GM12801 (cell line): ENCODE data around the gene DBNDD2.

Experiments used
- TF ChIP-seq, protein P1 (sequence below): IDR thresholded peaks from one replicate; pipeline ENCODE4 v1.5.1; 2011; ENCODE audit warnings: control low read depth; ENCODE audit not compliant: insufficient read length; ENCODE audit errors: extremely low read depth

The DBNDD2 gene, protein sequence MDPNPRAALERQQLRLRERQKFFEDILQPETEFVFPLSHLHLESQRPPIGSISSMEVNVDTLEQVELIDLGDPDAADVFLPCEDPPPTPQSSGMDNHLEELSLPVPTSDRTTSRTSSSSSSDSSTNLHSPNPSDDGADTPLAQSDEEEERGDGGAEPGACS

GRCh38 chr20:45407783-45408645, at the start of gene DBNDD2:
TSS of gene DBNDD2 (plus strand) at chr20:45408289. CDS start at chr20:45408468, 179 bp downstream.
- TF ChIP-seq, protein P1, sequence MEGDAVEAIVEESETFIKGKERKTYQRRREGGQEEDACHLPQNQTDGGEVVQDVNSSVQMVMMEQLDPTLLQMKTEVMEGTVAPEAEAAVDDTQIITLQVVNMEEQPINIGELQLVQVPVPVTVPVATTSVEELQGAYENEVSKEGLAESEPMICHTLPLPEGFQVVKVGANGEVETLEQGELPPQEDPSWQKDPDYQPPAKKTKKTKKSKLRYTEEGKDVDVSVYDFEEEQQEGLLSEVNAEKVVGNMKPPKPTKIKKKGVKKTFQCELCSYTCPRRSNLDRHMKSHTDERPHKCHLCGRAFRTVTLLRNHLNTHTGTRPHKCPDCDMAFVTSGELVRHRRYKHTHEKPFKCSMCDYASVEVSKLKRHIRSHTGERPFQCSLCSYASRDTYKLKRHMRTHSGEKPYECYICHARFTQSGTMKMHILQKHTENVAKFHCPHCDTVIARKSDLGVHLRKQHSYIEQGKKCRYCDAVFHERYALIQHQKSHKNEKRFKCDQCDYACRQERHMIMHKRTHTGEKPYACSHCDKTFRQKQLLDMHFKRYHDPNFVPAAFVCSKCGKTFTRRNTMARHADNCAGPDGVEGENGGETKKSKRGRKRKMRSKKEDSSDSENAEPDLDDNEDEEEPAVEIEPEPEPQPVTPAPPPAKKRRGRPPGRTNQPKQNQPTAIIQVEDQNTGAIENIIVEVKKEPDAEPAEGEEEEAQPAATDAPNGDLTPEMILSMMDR: no peak

DNA sequence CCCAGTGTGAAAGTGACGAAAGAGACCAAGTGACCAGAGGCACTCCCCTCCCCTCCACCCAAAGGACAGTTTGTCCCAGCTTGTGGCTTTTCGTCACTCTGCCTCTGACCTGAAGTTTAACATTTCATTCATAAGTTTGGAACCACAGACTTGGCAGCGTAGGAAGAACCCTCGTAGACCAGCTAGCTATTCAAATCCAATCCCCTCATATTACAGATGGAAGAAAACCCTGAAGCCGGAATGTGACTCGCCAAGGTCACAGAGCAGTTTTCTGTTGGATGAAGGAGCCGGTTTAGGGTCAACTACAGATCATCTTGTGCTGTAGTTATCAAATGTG, 49.1 kb upstream of the DBNDD2 start:
- TF ChIP-seq, protein P1: no peak

DNA sequence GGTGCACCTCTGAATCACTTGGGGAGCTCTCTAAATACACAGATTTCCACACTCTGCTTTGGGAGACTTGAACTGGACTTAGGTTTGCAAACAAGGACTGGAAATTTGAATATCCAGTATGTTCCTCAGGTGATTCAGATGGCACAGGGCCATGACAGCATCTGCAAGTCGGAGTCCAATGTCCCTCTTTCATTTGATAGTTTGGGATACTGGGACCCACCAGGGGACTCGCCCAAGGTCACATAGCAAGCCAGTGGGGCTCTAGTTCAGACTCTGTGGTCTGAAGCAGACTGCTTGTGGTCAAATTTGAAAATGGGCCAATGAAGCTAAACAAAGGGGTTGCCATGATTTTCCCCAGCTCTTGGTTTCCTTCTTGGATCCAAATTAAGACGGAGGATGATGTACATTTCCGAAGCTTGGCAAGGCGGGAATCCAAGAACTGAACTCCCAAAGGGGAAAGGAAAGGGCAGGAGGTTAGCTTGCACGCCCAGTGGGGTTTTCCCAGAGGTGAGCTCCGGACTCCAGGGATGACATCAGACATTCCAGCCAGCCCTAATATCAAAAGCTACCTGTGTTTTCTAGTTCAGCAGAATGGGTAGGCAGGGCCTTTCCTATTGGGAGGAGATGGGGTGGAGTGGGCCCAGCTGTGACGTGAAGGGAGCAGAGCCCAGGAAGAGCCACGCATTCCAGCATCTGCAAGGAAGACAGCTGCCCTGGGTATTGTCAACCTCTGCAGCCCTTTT, 48.5 kb upstream of the DBNDD2 start:
- TF ChIP-seq, protein P1: no peak

DNA sequence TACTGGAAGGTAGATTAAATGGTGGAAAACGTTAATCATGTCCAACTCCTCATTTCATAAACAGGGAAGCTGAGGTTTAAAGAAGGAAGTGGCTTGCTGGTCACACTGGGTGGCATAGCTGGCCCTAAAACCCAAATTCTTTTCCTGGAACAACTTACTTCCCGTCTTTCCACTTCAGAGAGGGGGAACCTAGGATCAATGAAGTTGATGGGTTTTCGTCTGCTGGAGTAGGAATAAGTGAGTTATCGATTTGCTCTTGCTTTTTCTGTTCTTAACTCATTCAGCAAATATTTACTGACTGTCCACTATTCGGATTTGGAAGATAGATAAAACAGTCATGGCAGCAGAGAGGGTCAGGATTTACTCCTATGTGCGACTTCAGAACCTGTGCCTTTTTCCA, 46.3 kb upstream of the DBNDD2 start:
- TF ChIP-seq, protein P1: no peak

DNA sequence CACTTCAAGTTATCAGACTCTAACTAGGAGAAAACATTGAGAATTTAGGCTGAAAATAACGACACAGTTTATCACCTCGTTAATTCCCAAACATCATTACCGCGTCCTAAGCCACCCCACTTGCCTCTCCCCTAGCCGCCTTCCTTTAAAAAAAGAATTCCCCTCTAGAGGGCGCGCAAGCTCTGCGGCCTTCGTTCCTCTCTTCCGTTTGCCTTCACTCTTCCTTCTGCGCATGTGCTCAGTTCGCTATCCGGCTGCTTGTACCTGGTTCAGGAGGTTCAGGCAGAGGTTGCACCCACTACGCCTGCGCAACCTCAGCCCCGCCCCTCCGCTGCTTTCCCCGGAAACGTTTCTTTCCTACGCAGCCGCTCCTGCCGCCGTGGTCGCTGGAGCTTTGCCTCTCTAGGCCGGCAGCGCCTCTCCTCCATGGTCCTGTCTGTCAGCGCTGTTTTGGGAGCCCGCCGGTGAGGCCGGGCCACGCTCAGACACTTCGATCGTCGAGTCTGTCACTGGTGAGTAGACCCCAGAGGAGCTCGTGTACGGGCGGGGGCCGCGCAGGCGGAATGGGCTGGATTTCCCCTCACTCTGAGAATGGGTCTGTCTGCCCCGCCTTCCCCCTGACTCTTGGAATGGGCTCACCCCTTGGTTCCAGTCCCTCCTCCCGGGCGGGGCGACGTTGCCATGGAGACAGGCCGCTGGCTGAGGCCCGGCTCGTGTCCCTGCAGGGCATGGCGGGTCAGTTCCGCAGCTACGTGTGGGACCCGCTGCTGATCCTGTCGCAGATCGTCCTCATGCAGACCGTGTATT, 45.1 kb upstream of the DBNDD2 start, which contains the start of gene SYS1:
Gene SYS1, plus strand, starts transcription at position 353 of the 807 bp plus-strand sequence. Its CDS starts 376 bp downstream, at position 729.
- TF ChIP-seq, protein P1: no peak

GRCh38 chr20:45363611-45364492, 44.2 kb upstream of the DBNDD2 start:
- TF ChIP-seq, protein P1: no peak
